Panc1 (cell line): ENCODE data around the gene WDR27. TPM values are rescaled to one million over a fixed set of nuclear protein-coding genes. Genes with fewer than 3 reads are reported as not detected.
A peak's percentile ranks its signal among the peaks of the same experiment; 100 is the strongest.
"Not testable (repeated sequence)": the region's sequence is repeated elsewhere in the genome, so short reads cannot be mapped to it uniquely, and the experiment has no call there.

ENCODE experiments used
- ATAC-seq: fragments of 200-7000 bp; cut with Tn5 transposase; 2 replicates; pipeline ENCODE4 v1.9.1; 2020; ENCODE audit warnings: mild to moderate bottlenecking, moderate library complexity
- BruUV-seq: library from RNA; stranded (reverse); fragments of 400-500 nt; replicated peaks from 2 replicates; lab custom pipeline; 2021; lab: Mats Ljungman, UMichigan
- CTCF ChIA-PET: fragments of 300-600 bp; sonication (Branson Sonifier 250); formaldehyde crosslinking; loops from one replicate; lab custom pipeline; 2022; ENCODE audit warnings: antibody characterized with exemption; lab: Charles Lee
- POLR2A ChIA-PET: fragments of 300-600 bp; sonication (Branson Sonifier 250); formaldehyde crosslinking; loops from one replicate; lab custom pipeline; 2022; ENCODE audit warnings: antibody characterized with exemption; lab: Charles Lee
- DNase-seq: peaks from one replicate; pipeline ENCODE4 v3.0.0-alpha.2; 2010; ENCODE audit warnings: low read depth, low spot score
- H3K27ac ChIP-seq: 2 replicates; pipeline ENCODE4 v1.5.1; 2011; ENCODE audit warnings: mild to moderate bottlenecking, low read length, inconsistent platforms
- H3K27me3 ChIP-seq: fragments of 200-500 bp; sonication (Bioruptor generic); 2 replicates; pipeline ENCODE4 v1.6.0; 2014; ENCODE audit warnings: low read length, inconsistent platforms; ENCODE audit not compliant: control insufficient read depth, insufficient read depth
- H3K36me3 ChIP-seq: fragments of 200-500 bp; sonication (Bioruptor generic); 2 replicates; pipeline ENCODE4 v1.5.1; 2014; ENCODE audit warnings: inconsistent platforms, mild to moderate bottlenecking, low read length, moderate library complexity; ENCODE audit not compliant: control insufficient read depth, insufficient read depth
- H3K4me1 ChIP-seq: 2 replicates; pipeline ENCODE4 v1.5.1; 2011; ENCODE audit warnings: inconsistent platforms, mild to moderate bottlenecking, low read length, moderate library complexity; ENCODE audit not compliant: control insufficient read depth, insufficient read depth
- H3K4me3 ChIP-seq, 2 experiments: 2 replicates each; pipeline ENCODE4 v1.5.1; 2011 to 2012; ENCODE audit warnings: low read depth in 2 of 2, low read length in 2 of 2, mild to moderate bottlenecking in 2 of 2, inconsistent platforms in 1 of 2, moderate library complexity in 1 of 2
- H3K9me3 ChIP-seq: fragments of 200-500 bp; sonication (Bioruptor generic); 2 replicates; pipeline ENCODE4 v1.5.1; 2014; ENCODE audit warnings: low read depth, mild to moderate bottlenecking, inconsistent platforms, low read length, moderate library complexity; ENCODE audit not compliant: control insufficient read depth, insufficient read depth
- CTCF ChIP-seq: fragments of 450-650 bp; IDR thresholded peaks from 2 replicates; pipeline ENCODE4 v1.5.1; 2017; ENCODE audit warnings: mild to moderate bottlenecking
- POLR2AphosphoS5 ChIP-seq: IDR thresholded peaks from 2 replicates; pipeline ENCODE4 v1.6.1; 2012; ENCODE audit warnings: mild to moderate bottlenecking, low read depth, low read length, moderate library complexity
- REST ChIP-seq, 2 experiments: IDR thresholded peaks; 2 replicates each; pipeline ENCODE4 v1.6.1; 2011 to 2012; ENCODE audit warnings: low read depth in 2 of 2, control low read depth in 1 of 2, low read length in 1 of 2, mild to moderate bottlenecking in 1 of 2, moderate library complexity in 1 of 2; ENCODE audit not compliant: insufficient read depth in 1 of 2
- SIN3A ChIP-seq: IDR thresholded peaks from 2 replicates; pipeline ENCODE4 v1.6.1; 2012; ENCODE audit warnings: low read depth, mild to moderate bottlenecking, low read length, moderate library complexity, borderline replicate concordance; ENCODE audit not compliant: insufficient read depth
- TCF7L2 ChIP-seq: IDR thresholded peaks from 2 replicates; pipeline ENCODE4 v1.6.1; 2011; ENCODE audit warnings: mild to moderate bottlenecking, low read depth, low read length, inconsistent platforms
- in situ Hi-C: cut with HindIII; loops from 2 replicates; pipeline ENCODE4 v1.10.0; 2016; ENCODE audit warnings: low sequenced_read_pairs, low pct_unique_long_range_greater_than_20kb
- intact Hi-C: fragments of 100-400 bp; cut with micrococcal nuclease; formaldehyde crosslinking; loops from one replicate; pipeline ENCODE4 v1.10.0; 2022; ENCODE audit not compliant: unreplicated experiment
- total RNA-seq: library from RNA; stranded (reverse); gene quantifications from one replicate; pipeline ENCODE4 v1.2.1, GENCODE V29; 2021; ENCODE audit not compliant: unreplicated experiment

Gene WDR27
- total RNA-seq, 1 experiment from 2014 or later, result 56.3 TPM

DNA sequence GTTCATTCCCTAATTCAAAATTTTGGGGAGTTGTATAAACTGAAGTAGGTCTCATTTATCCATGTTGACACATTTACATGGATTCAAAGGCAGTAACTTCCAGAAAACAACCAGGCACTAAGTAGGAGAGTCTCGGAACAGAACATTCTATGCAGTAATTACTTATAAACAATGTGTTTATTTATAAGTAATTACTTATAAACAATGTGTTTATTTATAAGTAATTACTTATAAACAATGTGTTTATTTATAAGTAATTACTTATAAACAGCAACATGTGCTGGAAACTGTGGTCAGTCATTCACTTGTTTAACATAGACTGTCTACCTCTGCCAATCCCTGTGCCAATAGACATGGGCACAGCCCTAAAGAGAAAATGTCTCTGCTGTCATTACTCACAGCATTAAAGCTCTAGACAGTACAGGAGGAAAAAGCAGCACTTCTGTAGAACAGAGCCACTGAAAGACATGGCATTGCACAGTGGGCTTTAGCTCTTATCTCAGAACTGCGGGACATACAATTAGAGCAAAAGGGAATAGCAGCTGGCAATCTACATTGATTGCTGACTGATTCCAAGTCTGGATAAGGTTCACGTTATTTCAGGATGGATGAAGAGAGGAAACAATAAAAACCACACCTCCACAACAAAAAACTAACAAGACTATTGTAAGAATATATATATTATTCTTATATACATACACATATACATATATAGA is 188.2 kb downstream of the WDR27 start:
- ChIA-PET CTCF (no interaction called here), POLR2A (no interaction called here)
- in situ Hi-C loops (no loop called here), intact Hi-C loops (no loop called here)
- Histone ChIP-seq H3K27me3 (no peaks in the 10 kb centered on the region), H3K4me1 (no peaks in the 10 kb centered on the region), H3K27ac (no peak overlapping the region), H3K9me3 (peaks cover 7% of the 10 kb centered on the region; the same call in 1 of the 2 replicates), H3K4me3 (no peak overlapping the region), H3K36me3 (no peaks in the 10 kb centered on the region)
- no TSS peak for BruUV-seq
- TF ChIP-seq CTCF (no peak), TCF7L2 (no peak), REST (IDR thresholded peaks at IDR 0.05; ENCODE audit: insufficient read depth in 1 of 2, low read depth in 2 of 2, low read length in 1 of 2) (no peak), SIN3A (no peak), POLR2AphosphoS5 (no peak)
- ATAC-seq (no peak), DNase-seq (no peak)

DNA sequence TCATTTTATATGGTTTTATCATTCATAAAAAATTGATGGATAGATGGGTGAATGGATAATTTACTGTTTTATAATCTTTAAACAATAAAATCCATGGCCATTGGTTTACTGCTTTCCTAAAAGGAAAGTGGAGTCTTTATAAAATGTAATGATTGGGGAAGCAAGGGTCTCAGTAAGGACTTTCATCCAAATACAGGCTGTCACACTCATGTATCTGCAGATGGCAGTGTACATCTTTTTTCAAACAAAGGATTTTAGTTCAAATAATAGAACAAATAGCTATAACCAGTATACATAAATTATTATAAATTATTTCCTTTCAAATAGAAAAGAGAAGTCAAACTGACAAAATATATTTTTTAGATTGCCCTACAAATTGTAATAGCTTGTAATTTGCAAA is 190.0 kb downstream of the WDR27 start:
- DNase-seq, BruUV-seq, CTCF ChIA-PET, H3K36me3 ChIP-seq, H3K4me1 ChIP-seq, in situ Hi-C loops, H3K27me3 ChIP-seq, ATAC-seq, intact Hi-C loops, POLR2A ChIA-PET, H3K27ac ChIP-seq, H3K4me3 ChIP-seq, H3K9me3 ChIP-seq: not testable (repeated sequence)
- peak; percentile 19; the same call in 1 of the 2 replicates for TF ChIP-seq CTCF
